TTC549 (cell line): Measurements from ENCODE around the gene ZBTB21.
"Not testable (repeated sequence)": the region's sequence is repeated elsewhere in the genome, so short reads cannot be mapped to it uniquely, and the experiment has no call there.

ENCODE experiments used
- FAIRE-seq: peaks from 2 replicates; lab custom pipeline; 2012; peaks lifted over from hg19 to GRCh38; lab: Jason Lieb, UNC

ZBTB21 gene

GRCh38 chr21:41966872-41967621, 43.1 kb downstream of the ZBTB21 start:
- no peak for FAIRE-seq

DNA sequence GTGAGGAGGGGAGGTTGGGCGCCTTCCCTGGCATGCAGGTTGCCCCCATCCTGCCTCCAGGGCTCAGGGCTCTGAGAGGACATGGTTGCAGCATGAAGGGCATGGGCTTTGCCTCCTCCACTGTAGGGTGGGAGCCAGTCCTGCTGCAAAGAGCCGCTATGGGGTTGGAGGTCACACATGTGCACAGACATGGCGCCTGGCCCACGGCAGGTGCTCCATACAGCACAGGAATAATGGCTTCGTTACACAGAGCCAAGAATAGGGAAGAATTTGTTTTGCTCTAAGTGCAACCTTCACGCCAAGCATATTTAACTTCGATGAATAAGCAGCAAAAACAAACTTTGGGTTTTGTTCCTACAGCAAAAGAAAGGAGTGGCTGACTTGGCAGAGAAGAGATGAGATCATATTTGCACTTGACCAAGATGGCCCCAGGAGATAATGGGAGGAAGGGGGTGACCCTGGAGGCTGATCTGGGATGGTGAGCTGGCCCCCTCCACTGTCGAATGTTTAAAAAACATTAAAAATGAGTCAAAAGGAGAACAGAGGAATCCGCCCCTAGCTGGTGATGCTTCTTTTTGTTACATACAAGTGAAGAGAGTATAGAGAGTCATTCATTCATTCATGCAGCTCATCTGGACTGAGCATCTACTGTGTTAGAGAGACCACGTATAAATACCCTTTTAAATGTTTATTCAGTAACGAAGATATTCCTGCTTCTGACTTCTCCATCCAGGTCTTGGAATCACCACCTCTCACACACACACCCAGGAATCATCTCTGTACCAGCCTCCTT, 43.9 kb downstream of the ZBTB21 start:
- FAIRE-seq = no peak

DNA sequence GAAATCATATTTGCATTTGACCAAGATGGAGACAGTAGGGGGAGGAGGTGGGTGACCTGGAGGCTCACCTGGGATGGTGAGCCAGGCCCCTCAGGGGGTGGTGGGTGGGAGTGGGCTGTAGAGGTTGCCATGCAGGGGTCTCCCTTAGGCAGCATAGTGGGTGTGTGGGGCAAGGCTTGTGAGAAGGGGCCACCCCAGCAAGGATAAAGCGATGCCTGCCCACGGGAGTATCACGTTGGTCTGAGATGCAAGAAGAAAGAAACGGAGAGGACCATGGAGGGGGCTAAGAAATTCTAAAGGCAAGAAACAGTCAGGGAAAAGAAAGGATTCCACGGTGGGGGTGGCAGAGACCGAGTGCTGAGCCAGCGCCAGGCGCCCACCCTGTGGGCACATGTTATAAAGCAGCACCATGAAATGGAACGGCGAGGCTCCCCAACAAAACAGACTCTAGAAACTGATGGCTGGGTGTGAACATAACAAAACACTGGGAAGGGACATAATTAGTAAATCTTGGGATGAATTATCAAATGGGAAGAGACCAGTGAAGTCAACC, 44.6 kb downstream of the ZBTB21 start:
- no peak for FAIRE-seq

GRCh38 chr21:41965045-41965444, 45.1 kb downstream of the ZBTB21 start:
- no peak for FAIRE-seq

GRCh38 chr21:41964171-41964570, 46.0 kb downstream of the ZBTB21 start:
- no peak for FAIRE-seq

DNA sequence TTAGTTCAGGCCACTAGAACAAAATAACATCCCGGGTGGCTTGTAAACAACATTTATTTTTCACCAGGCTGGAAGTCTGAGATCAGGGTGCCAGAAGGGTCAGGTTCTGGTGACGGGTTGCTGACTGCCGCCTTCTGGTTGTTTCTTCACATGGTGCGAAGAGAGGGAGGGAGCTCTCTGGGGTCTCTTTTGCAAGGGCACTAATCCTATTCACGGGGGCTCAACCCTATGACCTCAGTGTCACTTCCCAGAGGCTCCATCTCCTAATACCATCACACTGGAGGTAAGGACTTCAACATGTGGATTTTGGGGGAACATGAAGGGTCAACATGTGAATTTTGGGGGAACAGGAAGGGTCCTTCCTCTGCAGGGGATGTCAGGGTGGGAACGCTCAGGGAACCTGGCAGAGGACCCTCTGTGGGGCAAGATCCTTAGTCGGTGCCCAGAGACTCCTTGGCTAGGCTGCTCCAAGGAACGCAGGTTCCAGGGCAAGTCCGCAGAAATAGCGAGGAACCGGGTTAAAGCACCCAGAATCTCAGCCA, 47.7 kb downstream of the ZBTB21 start:
- FAIRE-seq = no peak

GRCh38 chr21:41961753-41962152, 48.4 kb downstream of the ZBTB21 start:
- no peak for FAIRE-seq

GRCh38 chr21:41961282-41961701, 48.9 kb downstream of the ZBTB21 start:
- FAIRE-seq = no peak

DNA sequence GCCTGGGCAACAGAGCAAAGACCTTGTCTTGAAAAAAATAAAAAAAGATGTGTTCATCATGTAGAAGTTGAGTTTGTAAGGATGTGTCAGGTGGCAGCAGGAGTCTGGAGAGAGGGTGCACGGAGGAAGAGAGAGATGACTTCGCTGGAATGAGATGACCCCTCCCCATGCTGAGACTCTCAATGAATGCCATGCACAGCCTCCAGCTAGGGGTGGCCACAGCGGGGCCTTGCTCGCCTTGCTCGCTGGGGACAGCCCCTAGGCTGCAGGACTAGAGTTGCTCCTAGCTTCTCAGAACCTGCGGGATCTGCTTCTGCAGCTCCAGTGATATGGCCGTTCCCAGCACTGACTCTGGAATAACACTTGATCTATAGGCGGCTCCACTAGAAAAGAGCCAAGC, 49.8 kb downstream of the ZBTB21 start:
- no peak for FAIRE-seq

DNA sequence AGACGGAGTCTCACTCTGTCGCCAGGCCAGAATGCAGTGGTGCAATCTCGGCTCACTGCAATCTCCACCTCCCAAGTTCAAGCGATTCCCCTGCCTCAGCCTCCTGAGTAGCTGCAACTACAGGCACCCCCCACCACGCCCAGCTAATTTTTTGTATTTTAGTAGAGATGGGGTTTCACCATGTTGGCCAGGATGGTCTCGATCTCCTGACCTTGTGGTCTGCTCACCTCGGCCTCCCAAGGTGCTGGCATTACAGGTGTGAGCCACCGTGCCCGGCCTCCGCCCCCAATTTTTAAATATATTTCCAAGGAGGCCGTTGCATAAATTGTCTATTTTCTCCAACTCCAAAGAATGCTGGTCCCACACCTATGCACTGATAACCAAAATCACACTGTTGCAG, 50.5 kb downstream of the ZBTB21 start:
- not testable (repeated sequence) for FAIRE-seq

DNA sequence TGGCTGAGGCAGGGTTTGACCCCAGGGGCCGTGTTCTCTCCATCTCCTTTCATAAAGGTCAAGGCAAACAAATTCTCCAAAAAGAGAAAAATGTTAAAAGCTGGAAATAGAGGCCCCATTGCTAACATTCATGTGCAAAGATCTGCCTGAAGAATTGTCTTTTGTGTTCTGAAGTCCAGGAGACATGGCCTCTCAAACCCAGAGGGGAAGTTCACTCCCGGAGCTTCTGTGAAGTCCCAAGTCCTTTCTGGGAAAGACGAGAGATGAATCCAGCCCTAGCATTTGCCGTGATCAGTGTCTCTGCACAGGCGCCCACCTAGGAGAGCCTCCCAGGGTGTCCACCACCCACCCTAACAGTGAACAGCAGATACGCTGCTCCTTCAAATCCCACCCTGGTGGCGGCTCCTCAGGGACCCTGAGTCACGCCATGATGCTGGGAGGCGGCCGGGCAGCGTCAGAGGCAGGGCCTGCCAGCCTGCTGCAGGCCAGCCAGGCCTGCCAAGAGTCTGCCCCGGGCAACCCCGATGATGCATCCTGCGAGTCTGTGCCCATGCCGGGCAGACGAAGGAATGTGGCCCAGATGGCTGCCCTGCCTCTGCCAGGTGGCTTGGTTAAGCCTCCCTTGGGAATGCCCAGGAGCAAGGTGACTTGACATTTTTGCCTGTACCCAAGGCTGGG, 51.1 kb downstream of the ZBTB21 start:
- no peak for FAIRE-seq

- no peak for FAIRE-seq
These were observed 52.0 kb downstream of the ZBTB21 start for GRCh38 chr21:41957991-41958766.

- FAIRE-seq = no peak
These were observed 53.0 kb downstream of the ZBTB21 start for GRCh38 chr21:41956926-41957729.

- no peak for FAIRE-seq
These were observed 54.6 kb downstream of the ZBTB21 start for GRCh38 chr21:41955516-41955915.

GRCh38 chr21:41954654-41955499, 55.3 kb downstream of the ZBTB21 start:
- no peak for FAIRE-seq

DNA sequence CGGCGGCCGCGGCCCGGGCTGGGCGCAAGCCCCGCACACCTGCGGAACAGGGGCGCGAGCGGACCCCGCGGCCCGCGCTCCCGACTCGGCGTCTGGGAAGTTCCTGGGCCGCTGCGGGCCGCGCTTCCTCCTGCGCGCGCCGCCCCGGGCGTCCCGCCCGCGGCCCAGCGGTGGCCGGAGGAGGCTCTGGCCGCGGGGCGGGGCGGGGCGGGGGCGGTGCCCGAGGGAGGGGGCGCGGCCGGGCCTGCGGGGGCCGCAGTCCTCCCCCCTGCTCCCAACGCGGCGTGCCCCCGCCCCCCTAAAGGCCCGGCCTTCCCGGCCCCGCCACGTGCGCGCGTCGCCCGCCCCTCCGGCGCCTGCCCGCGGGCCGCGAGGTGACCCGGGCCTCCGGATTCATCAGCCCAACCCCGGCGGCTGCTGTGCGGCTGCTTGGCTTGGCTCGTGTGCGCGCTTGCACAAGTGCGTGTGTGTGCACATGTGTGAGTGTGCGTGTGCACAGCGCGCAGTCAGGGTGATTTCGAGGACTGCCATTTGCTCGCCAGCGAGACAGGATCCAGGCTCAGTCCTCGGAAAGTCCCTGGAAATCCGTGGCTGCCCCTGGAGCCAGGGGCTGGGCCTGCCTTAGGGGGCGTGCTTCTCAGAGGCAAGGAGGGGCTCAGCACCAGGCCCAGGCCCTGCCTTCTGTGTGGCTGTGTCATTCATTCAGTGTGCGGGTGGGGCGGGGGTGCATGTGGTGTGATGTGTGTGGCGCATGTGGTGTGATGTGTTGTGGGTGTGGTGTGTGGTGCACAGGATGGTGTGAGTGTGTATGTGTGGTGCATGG, 56.1 kb downstream of the ZBTB21 start, which contains the start of gene C2CD2:
C2CD2 (minus strand) TSS at position 188 of the 823 bp plus-strand sequence. CDS start 370 bp downstream, outside the sequence.
- FAIRE-seq = no peak

- no peak for FAIRE-seq
These were observed 56.8 kb downstream of the ZBTB21 start for GRCh38 chr21:41953249-41953830.

DNA sequence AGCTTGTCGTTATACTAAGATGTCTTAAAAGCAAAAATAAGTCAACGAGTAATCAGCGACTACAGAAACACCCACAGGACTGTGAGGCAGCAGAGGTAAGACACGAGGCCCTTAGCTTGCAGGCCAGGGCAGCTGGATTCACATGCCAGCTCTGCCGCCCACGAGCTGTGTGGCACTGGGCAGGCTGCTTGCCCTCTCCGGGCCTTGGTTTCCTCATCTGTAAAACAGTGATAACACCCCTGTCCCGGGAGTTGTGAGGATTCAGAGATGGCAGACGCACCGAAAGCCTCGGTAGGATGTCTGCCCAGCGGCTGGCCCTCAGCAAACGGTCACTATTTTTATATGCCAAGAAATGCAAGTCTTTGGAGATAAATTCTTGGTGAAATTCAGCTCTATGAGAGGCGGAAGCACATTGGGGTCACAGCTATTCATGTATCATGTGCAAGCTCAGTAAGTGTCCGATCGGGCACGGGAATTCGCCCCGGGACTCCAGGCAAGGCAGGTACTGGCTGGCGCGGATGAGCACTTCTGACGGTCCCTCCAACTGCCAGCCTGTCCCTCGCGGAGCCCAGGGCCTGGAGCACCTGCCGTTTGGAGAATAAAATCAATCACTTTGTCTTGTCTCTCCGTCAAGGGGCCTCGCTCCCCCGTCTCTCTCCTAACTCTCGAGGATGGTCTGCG, 57.5 kb downstream of the ZBTB21 start:
- no peak for FAIRE-seq
